Retinal pigment epithelial cell (primary cell): ENCODE results near the gene MAGEF1.

Source experiments
- DNase-seq: peaks from one replicate; pipeline ENCODE4 v3.0.0-alpha.2; 2010; ENCODE audit warnings: low read depth
- H3K4me3 ChIP-seq: 2 replicates; pipeline ENCODE4 v1.5.1; 2011; ENCODE audit warnings: mild to moderate bottlenecking, low read length, control low read depth, moderate library complexity
- CTCF ChIP-seq: conservative IDR thresholded peaks from 2 replicates; pipeline ENCODE4 v1.5.1; 2011; ENCODE audit warnings: low read depth, low read length, control low read depth, inconsistent platforms

Gene MAGEF1

GRCh38 chr3:184662187-184662586 lies 49.7 kb downstream of the MAGEF1 start:
- TF ChIP-seq CTCF, result no peak
- DNase-seq, result no peak
- no peak overlapping the region for H3K4me3 ChIP-seq

GRCh38 chr3:184660931-184661330 lies 50.9 kb downstream of the MAGEF1 start:
- DNase-seq, result no peak
- no peak for TF ChIP-seq CTCF
- H3K4me3 ChIP-seq, result no peak overlapping the region
